H1 (cell line): ENCODE measurements around the gene CD72. TPM values are rescaled to one million over a fixed set of nuclear protein-coding genes. Genes with fewer than 3 reads are reported as not detected.
A peak's percentile ranks its signal among the peaks of the same experiment; 100 is the strongest.

ENCODE experiments used
- ASH2L ChIP-seq: fragments of 200-600, 300-600 bp; sonication (generic); IDR thresholded peaks from one replicate; pipeline ENCODE4 v1.7.1; 2017; ENCODE audit warnings: low read length
- BACH1 ChIP-seq: IDR thresholded peaks from 2 replicates; pipeline ENCODE4 v1.6.1; 2012; ENCODE audit warnings: low read length, improper control_type of control experiment
- CEBPB ChIP-seq: IDR thresholded peaks from 2 replicates; pipeline ENCODE4 v1.6.1; 2012; ENCODE audit warnings: low read depth, low read length
- EP300 ChIP-seq, 2 experiments: IDR thresholded peaks; 1 replicate in 1 of 2; 2 replicates in 1 of 2; pipeline ENCODE4 v1.6.1; 2011 to 2012; ENCODE audit warnings: low read depth in 2 of 2, low read length in 2 of 2, mild to moderate bottlenecking in 2 of 2, borderline replicate concordance in 1 of 2, inconsistent platforms in 1 of 2, moderate library complexity in 1 of 2
- GTF2F1 ChIP-seq: IDR thresholded peaks from 2 replicates; pipeline ENCODE4 v1.6.1; 2012; ENCODE audit warnings: low read depth, low read length, improper control_type of control experiment, borderline replicate concordance
- HDAC6 ChIP-seq: IDR thresholded peaks from one replicate; pipeline ENCODE4 v1.7.1; 2012; ENCODE audit warnings: low read depth, mild to moderate bottlenecking, inconsistent platforms, low read length, moderate library complexity
- NRF1 ChIP-seq: IDR thresholded peaks from 2 replicates; pipeline ENCODE4 v1.6.1; 2011; ENCODE audit warnings: mild to moderate bottlenecking, low read depth, low read length, improper control_type of control experiment
- PHF8 ChIP-seq: fragments of 200-600 bp; sonication (generic); conservative IDR thresholded peaks from 2 replicates; pipeline ENCODE4 v1.7.1; 2012; ENCODE audit warnings: low read depth, mild to moderate bottlenecking, inconsistent platforms, low read length, moderate library complexity
- RBBP5 ChIP-seq: IDR thresholded peaks from 2 replicates; pipeline ENCODE4 v1.7.1; 2012; ENCODE audit warnings: low read depth, mild to moderate bottlenecking, inconsistent platforms, low read length, moderate library complexity, borderline replicate concordance
- RNF2 ChIP-seq: fragments of 200-900, 300-1000 bp; sonication (generic); IDR thresholded peaks from 2 replicates; pipeline ENCODE4 v1.7.1; 2016; ENCODE audit warnings: borderline replicate concordance, low read depth, mild to moderate bottlenecking, antibody characterized with exemption, low read length; ENCODE audit not compliant: poor library complexity, severe bottlenecking; ENCODE audit errors: missing control alignments
- SAP30 ChIP-seq: fragments of 300-600 bp; sonication (generic); IDR thresholded peaks from 2 replicates; pipeline ENCODE4 v1.7.1; 2012; ENCODE audit warnings: low read length, moderate library complexity, mild to moderate bottlenecking, inconsistent platforms; ENCODE audit not compliant: insufficient read depth, insufficient replicate concordance
- SIX5 ChIP-seq: IDR thresholded peaks from 2 replicates; pipeline ENCODE4 v1.6.1; 2011; ENCODE audit warnings: mild to moderate bottlenecking, low read depth, low read length
- SP4 ChIP-seq: IDR thresholded peaks from 2 replicates; pipeline ENCODE4 v1.6.1; 2012; ENCODE audit warnings: low read length, inconsistent platforms
- TBP ChIP-seq: IDR thresholded peaks from 2 replicates; pipeline ENCODE4 v1.6.1; 2011; ENCODE audit warnings: low read depth, low read length, improper control_type of control experiment
- TCF12 ChIP-seq: IDR thresholded peaks from 2 replicates; pipeline ENCODE4 v1.6.1; 2011; ENCODE audit warnings: low read depth, mild to moderate bottlenecking, low read length
- YY1 ChIP-seq: IDR thresholded peaks from 2 replicates; pipeline ENCODE4 v1.6.1; 2011; ENCODE audit warnings: low read depth, mild to moderate bottlenecking, low read length
- ZNF274 ChIP-seq: IDR thresholded peaks from 2 replicates; pipeline ENCODE4 v1.7.0; 2012; ENCODE audit warnings: low read length, borderline replicate concordance; ENCODE audit errors: extremely low read depth
- polyA plus RNA-seq, 7 experiments: library from polyadenylated mRNA; depleted of rRNA in 3 of 7; stranded (reverse) in 5 of 7; unstranded in 2 of 7; fragments of >200 nt in 5 of 7; fragments of 200-250 nt in 2 of 7; gene quantifications; 1 replicate in 5 of 7; 2 replicates in 1 of 7; 4 replicates in 1 of 7; pipeline versions ENCODE4 v1.2.1 to v1.2.3, GENCODE V29; 2011 to 2013; ENCODE audit warnings: missing spikeins in 2 of 7, mixed read lengths in 2 of 7
- total RNA-seq: library from RNA; stranded (reverse); fragmentation: NEBNext Ultra II Directional; extraction: Animal tissue kit (Norgen Biotek cat#: 25700); gene quantifications from 2 replicates; pipeline ENCODE4 v1.2.1, GENCODE V29; 2021
- TF ChIP-seq, protein P1 (sequence below): IDR thresholded peaks from 2 replicates; pipeline ENCODE4 v1.6.1; 2012; ENCODE audit warnings: low read length, inconsistent platforms
- TF ChIP-seq, protein P2 (sequence below): IDR thresholded peaks from 2 replicates; pipeline ENCODE4 v1.6.1; 2011; ENCODE audit warnings: low read depth, mild to moderate bottlenecking, low read length; ENCODE audit not compliant: insufficient read depth
- TF ChIP-seq, protein P3 (sequence below): IDR thresholded peaks from 2 replicates; pipeline ENCODE4 v1.6.1; 2011; ENCODE audit warnings: low read length, improper control_type of control experiment

The CD72 gene
- total and polyA plus RNA-seq, 2 of the 8 experiments (the other 6 are each of a cell fraction or from before 2014, with no cell fraction given) = 4.0 to 4.5 TPM

DNA sequence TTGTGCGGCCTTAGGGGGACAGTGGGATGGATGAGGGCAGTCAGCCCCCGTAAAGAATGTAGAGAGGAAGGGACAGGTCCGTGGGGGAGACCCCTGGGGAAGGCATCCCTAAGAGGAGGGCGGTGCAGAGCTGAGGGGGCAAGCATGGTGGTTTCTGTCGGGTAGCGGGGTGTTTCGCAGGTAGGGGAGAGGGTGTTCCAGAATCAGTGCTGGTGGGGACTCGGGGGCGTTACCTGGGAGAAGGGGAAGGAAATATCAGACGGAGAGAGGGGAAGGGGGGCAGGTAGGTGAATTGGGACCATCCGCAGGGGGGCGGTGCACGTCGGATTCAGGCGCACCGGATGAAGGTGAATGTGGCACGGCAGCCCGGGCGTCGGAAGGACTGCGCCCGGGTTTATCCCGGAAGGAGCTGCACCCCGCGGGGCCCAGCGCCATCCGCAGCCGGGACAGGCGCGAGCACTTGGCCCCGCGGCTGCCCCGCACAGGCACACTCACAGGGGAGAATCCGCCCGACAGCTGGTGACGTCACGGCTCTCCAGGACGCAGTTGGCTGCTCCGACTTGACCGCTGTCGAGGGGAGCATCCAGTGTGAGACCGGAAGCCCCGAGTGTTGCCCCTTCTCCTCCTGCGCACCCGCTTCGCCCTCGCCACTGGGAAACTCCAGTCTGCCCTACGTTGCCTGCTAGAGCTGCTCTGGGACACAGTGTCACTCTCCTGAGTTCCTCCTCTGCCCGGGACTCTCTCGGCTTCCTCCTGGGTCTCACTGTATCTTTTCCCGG, 1.3 kb downstream of the CD72 start (continued):
- TF ChIP-seq EP300 (IDR thresholded peaks at IDR 0.05; ENCODE audit: borderline replicate concordance in 1 of 2, low read depth in 2 of 2, low read length in 2 of 2) (no peak), RBBP5 (0 out of 2 replicates have a peak, but pooled peaks have one; percentile 67), ZNF274 (no peak), ASH2L (peak; percentile 68), YY1 (no peak), RNF2 (no peak), BACH1 (no peak), NRF1 (no peak), HDAC6 (no peak), GTF2F1 (no peak), TCF12 (no peak), SIX5 (no peak), PHF8 (0 out of 2 replicates have a peak, but pooled peaks have one; percentile 59), SP4 (no peak), CEBPB (no peak), TBP (peak; percentile 44; the same call in 1 of the 2 replicates), SAP30 (no peak)
- TF ChIP-seq, protein P1, sequence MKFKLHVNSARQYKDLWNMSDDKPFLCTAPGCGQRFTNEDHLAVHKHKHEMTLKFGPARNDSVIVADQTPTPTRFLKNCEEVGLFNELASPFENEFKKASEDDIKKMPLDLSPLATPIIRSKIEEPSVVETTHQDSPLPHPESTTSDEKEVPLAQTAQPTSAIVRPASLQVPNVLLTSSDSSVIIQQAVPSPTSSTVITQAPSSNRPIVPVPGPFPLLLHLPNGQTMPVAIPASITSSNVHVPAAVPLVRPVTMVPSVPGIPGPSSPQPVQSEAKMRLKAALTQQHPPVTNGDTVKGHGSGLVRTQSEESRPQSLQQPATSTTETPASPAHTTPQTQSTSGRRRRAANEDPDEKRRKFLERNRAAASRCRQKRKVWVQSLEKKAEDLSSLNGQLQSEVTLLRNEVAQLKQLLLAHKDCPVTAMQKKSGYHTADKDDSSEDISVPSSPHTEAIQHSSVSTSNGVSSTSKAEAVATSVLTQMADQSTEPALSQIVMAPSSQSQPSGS = 0 out of 2 replicates have a peak, but pooled peaks have one; percentile 24
- TF ChIP-seq, protein P2, sequence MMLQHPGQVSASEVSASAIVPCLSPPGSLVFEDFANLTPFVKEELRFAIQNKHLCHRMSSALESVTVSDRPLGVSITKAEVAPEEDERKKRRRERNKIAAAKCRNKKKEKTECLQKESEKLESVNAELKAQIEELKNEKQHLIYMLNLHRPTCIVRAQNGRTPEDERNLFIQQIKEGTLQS = no peak
- TF ChIP-seq, protein P3, sequence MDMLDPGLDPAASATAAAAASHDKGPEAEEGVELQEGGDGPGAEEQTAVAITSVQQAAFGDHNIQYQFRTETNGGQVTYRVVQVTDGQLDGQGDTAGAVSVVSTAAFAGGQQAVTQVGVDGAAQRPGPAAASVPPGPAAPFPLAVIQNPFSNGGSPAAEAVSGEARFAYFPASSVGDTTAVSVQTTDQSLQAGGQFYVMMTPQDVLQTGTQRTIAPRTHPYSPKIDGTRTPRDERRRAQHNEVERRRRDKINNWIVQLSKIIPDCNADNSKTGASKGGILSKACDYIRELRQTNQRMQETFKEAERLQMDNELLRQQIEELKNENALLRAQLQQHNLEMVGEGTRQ = no peak; the same call in 1 of the 2 replicates
